Activated T-helper 2 cell treated with anti-CD3 and anti-CD28 coated beads, Interferon-gamma antibody, Interleukin-2, Interleukin-4, amounts not matched to agents 10 μg/mL and 5 μg/mL and 100 μg/mL, durations not matched to agents 14 hours and 24 hours and 36 hours (primary cell): ENCODE results near the gene DUS1L. TPM values are rescaled to one million over a fixed set of nuclear protein-coding genes. Genes with fewer than 3 reads are reported as not detected.

Experiments used
- DNase-seq: peaks from one replicate; pipeline ENCODE4 v3.0.0; 2021; ENCODE audit warnings: low spot score
- H3K27ac Mint-ChIP-seq: one replicate; pipeline ENCODE4 v1.8.0; 2021; ENCODE audit warnings: mixed read lengths
- H3K27me3 Mint-ChIP-seq: one replicate; pipeline ENCODE4 v1.8.0; 2021; ENCODE audit warnings: low read depth, mixed read lengths
- H3K36me3 Mint-ChIP-seq: one replicate; pipeline ENCODE4 v1.8.0; 2021; ENCODE audit warnings: low read depth, mixed read lengths
- H3K4me1 Mint-ChIP-seq: one replicate; pipeline ENCODE4 v1.8.0; 2021; ENCODE audit warnings: low read depth, mixed read lengths
- H3K4me3 Mint-ChIP-seq: one replicate; pipeline ENCODE4 v1.8.0; 2021; ENCODE audit warnings: low read depth, mild to moderate bottlenecking, moderate library complexity, mixed read lengths
- H3K9me3 Mint-ChIP-seq: one replicate; pipeline ENCODE4 v1.8.0; 2021; ENCODE audit warnings: mixed read lengths
- intact Hi-C: fragments of 100-400 bp; cut with micrococcal nuclease; formaldehyde crosslinking; loops from one replicate; pipeline ENCODE4 v1.15.1; 2023
- total RNA-seq: library from RNA; stranded (reverse); gene quantifications from 2 replicates; pipeline ENCODE4 v1.2.3, GENCODE V29; 2022

DUS1L gene
- total RNA-seq, 1 donor from 2014 or later: 154 TPM

- Mint-ChIP-seq H3K27ac (no peak overlapping the region), H3K36me3 (peaks cover 2% of the 10 kb centered on the region), H3K4me1 (no peaks in the 10 kb centered on the region), H3K4me3 (no peak overlapping the region), H3K27me3 (no peaks in the 10 kb centered on the region), H3K9me3 (no peaks in the 10 kb centered on the region)
- intact Hi-C loops: no loop called here
- no peak for DNase-seq
Measured at GRCh38 chr17:82072827-82073226, 7.2 kb upstream of the DUS1L start.

GRCh38 chr17:82070611-82071010, 5.0 kb upstream of the DUS1L start:
- no peaks in the 10 kb centered on the region for H3K9me3 Mint-ChIP-seq
- no peak overlapping the region for H3K4me3 Mint-ChIP-seq
- no peaks in the 10 kb centered on the region for H3K36me3 Mint-ChIP-seq
- H3K27ac Mint-ChIP-seq: no peak overlapping the region
- intact Hi-C loops: no loop called here
- no peak for DNase-seq
- H3K4me1 Mint-ChIP-seq: no peaks in the 10 kb centered on the region
- no peaks in the 10 kb centered on the region for H3K27me3 Mint-ChIP-seq

GRCh38 chr17:82065193-82065637, 389 bp downstream of the DUS1L start:
- Mint-ChIP-seq H3K36me3 (peaks cover 1% of the 10 kb centered on the region), H3K27me3 (no peaks in the 10 kb centered on the region), H3K4me3 (peak overlapping the region; percentile 66), H3K4me1 (no peaks in the 10 kb centered on the region), H3K27ac (no peak overlapping the region), H3K9me3 (no peaks in the 10 kb centered on the region)
- peak; percentile 25 for DNase-seq
- intact Hi-C loops: no loop called here

DNA sequence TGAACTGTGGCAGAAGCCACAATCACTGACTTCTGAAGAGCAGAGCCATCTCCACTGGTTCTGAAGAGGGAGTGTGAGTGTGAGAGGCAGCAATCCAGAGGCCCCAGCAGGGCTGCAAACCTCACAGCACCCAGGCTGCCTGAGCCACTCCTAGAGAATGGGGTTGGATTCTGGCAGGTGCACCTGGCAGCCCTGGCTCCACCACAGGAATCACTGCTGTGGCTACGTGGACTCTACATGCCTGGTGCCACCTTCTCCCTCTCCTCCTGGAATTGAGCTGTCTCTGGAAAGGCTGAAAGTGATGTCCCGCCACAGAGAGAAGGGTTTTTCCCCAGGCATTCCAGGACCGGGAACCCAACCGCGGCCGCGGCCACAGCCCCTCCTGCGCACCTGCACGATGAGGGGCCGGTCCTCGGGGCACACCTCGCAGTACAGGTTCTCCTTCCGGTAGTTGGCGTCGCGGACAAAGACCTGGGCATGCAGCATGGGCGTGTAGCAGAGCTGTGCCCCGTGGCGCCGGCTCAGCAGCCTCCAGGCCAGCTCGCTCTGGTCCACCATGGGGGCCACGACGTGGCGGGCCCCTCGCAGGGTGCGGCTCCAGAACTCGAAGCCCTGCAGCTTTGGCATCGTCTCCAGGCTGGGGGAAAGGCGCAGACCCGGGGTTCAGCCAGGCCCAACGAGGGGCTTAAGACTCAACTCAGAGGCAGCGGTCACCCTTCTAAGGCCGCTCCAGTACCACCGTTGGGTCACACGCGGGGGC, 991 bp downstream of the DUS1L start:
- DNase-seq: no peak
- no peaks in the 10 kb centered on the region for H3K4me1 Mint-ChIP-seq
- H3K9me3 Mint-ChIP-seq: no peaks in the 10 kb centered on the region
- no peak overlapping the region for H3K27ac Mint-ChIP-seq
- peaks cover 4% of the 10 kb centered on the region for H3K36me3 Mint-ChIP-seq
- intact Hi-C loops: no loop called here
- peak overlapping the region; percentile 66 for H3K4me3 Mint-ChIP-seq
- no peaks in the 10 kb centered on the region for H3K27me3 Mint-ChIP-seq

GRCh38 chr17:82063424-82064415, 1.9 kb downstream of the DUS1L start:
- H3K27me3 Mint-ChIP-seq: no peaks in the 10 kb centered on the region
- H3K4me1 Mint-ChIP-seq: no peaks in the 10 kb centered on the region
- intact Hi-C loops: no loop called here
- peak overlapping the region; percentile 66 for H3K4me3 Mint-ChIP-seq
- H3K27ac Mint-ChIP-seq: no peak overlapping the region
- peaks cover 7% of the 10 kb centered on the region for H3K36me3 Mint-ChIP-seq
- H3K9me3 Mint-ChIP-seq: no peaks in the 10 kb centered on the region
- DNase-seq: no peak

GRCh38 chr17:82062984-82063368, 2.6 kb downstream of the DUS1L start:
- peaks cover 7% of the 10 kb centered on the region for H3K36me3 Mint-ChIP-seq
- no peak for DNase-seq
- H3K4me1 Mint-ChIP-seq: no peaks in the 10 kb centered on the region
- no peaks in the 10 kb centered on the region for H3K27me3 Mint-ChIP-seq
- no peak overlapping the region for H3K4me3 Mint-ChIP-seq
- no peaks in the 10 kb centered on the region for H3K9me3 Mint-ChIP-seq
- H3K27ac Mint-ChIP-seq: no peak overlapping the region
- intact Hi-C loops: no loop called here

DNA sequence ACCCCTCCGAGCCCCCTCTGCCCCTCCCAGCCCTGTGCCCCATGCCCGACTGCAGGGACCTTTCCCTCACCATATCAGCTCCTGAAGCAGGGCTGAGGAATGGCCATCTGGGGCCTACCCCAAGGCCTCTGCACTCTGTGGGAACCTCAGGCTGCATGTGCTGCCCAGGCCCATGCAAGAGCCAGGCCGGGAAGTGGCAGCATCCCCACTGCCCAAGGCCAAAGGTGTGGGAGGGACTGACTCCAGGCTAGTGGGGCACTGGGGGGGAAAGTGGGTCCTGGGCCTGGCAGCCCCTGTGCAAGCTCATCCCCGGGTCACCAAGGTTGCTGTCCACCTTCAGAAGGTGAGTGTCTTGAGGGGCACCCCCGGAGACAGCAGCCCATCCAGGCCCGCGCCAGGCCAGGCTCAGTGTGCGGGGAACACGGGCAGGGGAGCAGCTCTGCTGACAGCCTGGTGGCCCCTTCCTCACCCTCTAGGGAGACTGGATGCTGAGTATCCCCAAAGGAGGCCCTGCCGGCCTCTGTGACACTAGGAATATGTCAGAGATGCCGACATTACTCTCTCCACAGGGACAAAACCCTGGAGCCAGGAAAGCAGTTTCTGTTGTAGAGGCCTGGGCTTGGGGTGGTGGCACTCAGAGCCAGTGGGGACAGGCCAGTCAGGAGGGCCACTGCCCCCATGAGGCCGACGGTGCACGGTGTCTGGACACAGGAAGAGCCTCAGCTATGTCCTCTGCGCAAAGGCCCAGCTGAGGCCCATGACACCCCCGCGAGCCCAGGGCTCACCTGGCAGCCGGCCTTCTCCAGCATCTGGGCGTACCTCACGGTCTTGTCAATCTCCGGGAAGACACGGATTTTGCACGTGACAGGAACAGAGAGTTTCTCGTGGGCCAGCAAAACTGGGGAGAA, 3.3 kb downstream of the DUS1L start:
- H3K4me3 Mint-ChIP-seq: no peak overlapping the region
- H3K27ac Mint-ChIP-seq: no peak overlapping the region

DNA sequence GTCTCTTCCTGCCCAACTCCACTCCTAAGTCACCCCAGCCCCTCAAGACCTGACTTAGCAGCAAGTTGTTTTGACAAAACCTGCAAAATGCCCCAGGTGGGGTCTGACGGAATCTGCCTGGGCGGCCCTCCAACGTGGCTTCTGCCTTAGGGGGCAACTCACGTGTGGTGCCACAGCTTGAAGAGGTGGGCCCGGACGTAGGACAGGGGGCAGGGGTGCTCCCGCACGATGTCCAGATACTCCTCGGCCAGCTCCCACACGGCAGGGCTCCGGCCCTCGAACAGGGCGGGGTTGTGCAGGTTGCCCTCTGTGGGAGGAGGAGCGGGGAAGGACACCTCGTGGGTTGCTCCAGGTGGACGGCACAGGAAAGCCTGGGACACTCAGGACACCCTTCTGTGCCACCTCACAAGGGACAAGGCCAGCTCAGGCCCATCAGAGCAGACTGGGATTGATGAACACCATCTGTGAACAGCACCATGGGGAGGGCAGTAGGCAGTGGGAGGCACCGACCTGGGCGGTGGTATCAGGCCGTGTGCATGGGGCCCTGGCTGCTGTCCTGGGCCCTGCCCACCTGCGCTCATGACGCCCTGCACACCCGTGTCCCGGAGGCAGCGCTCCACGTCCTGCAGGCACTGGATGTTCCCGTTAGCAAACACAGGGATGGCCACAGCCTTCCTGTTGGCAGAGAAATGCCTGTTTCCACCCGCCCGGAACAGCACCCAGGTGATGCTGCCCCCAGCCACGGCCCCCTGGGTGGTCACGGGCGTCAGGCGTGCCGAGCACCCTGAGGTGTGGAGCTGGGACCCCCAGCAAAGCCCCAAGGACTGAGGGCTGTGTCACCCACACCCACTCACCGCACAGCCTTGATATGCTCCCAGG, 4.3 kb downstream of the DUS1L start:
- Mint-ChIP-seq H3K4me3 (no peak overlapping the region), H3K4me1 (no peaks in the 10 kb centered on the region), H3K9me3 (no peaks in the 10 kb centered on the region), H3K27me3 (no peaks in the 10 kb centered on the region), H3K36me3 (peaks cover 12% of the 10 kb centered on the region), H3K27ac (no peak overlapping the region)
- intact Hi-C loops: no loop called here
- DNase-seq: no peak

More for the DNA sequence above, 3.3 kb downstream of the DUS1L start:
- intact Hi-C loops: no loop called here
- no peaks in the 10 kb centered on the region for H3K4me1 Mint-ChIP-seq
- H3K9me3 Mint-ChIP-seq: no peaks in the 10 kb centered on the region
- DNase-seq: no peak
- H3K27me3 Mint-ChIP-seq: no peaks in the 10 kb centered on the region
- H3K36me3 Mint-ChIP-seq: peaks cover 12% of the 10 kb centered on the region

GRCh38 chr17:82060614-82061013, 5.0 kb downstream of the DUS1L start:
- intact Hi-C loops: no loop called here
- no peaks in the 10 kb centered on the region for H3K27me3 Mint-ChIP-seq
- H3K36me3 Mint-ChIP-seq: peaks cover 12% of the 10 kb centered on the region
- no peak overlapping the region for H3K4me3 Mint-ChIP-seq
- H3K27ac Mint-ChIP-seq: no peak overlapping the region
- DNase-seq: no peak
- H3K4me1 Mint-ChIP-seq: no peaks in the 10 kb centered on the region
- no peaks in the 10 kb centered on the region for H3K9me3 Mint-ChIP-seq

DNA sequence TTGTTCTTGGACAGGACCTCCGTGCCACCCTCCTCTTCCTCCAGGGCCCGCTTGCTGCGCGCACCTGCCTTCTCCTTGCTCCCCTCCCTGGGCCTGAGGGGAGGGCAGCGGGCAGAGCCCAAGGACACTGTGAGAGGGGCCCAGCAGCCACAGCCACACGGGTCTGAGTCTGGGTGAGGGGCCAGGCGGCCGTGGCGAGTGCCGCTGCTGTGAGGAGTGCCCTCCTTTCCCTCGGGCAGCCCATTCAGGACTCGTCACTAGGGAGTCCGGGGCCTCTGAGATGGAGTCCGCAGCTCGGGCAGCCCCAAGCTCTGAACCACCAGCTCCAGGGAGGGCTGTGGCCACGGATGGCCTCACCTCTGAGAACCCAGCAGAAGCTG, 5.6 kb downstream of the DUS1L start:
- intact Hi-C loops: no loop called here

DNA sequence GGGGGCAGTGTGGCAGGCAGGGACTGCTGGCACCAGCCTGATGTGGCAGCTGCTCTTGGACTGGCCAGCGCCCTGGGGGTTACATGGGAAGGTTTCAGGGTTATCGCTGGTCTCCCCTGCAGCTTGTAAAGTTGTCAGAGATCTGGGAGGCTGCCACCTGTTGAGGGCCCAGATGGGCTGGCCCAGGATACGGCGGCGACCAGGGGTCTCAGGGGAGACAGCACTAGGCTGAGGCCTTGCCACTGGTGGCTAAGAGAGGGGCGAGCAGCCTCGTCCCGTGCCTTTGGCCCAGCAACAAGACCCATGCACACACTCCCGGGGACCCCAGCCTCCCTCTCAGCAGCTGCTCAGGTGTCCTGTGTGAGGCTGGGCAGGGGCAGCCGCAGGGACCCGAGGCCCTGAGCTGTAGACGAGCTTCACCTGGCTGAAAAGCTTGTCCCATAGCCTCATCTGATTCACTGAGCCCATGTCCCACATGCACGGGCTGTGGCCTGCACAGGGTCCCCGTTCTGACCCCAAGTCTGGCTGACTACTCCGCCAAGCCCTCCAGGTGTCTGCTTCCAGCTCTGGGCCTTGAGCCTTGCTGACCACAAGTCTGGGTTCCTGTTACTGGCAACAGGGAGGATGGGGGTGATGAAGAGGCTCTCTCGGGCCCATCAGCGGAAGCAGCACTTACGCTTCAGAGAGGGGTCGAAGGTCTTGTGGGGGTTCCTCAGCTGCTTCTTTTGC, 6.2 kb downstream of the DUS1L start:
- peaks cover 16% of the 10 kb centered on the region for H3K36me3 Mint-ChIP-seq
- H3K27me3 Mint-ChIP-seq: no peaks in the 10 kb centered on the region
- no peak overlapping the region for H3K27ac Mint-ChIP-seq

More for the DNA sequence above, 5.6 kb downstream of the DUS1L start:
- peaks cover 14% of the 10 kb centered on the region for H3K36me3 Mint-ChIP-seq
- no peak overlapping the region for H3K4me3 Mint-ChIP-seq
- no peak overlapping the region for H3K27ac Mint-ChIP-seq
- no peaks in the 10 kb centered on the region for H3K27me3 Mint-ChIP-seq
- no peaks in the 10 kb centered on the region for H3K4me1 Mint-ChIP-seq
- no peaks in the 10 kb centered on the region for H3K9me3 Mint-ChIP-seq
- DNase-seq: no peak

More for the DNA sequence above, 6.2 kb downstream of the DUS1L start:
- no peak overlapping the region for H3K4me3 Mint-ChIP-seq
- no peaks in the 10 kb centered on the region for H3K9me3 Mint-ChIP-seq
- intact Hi-C loops: no loop called here
- no peaks in the 10 kb centered on the region for H3K4me1 Mint-ChIP-seq
- DNase-seq: no peak
